ENCODE measurements around the gene GRIK2.
"Not testable (repeated sequence)": the region's sequence is repeated elsewhere in the genome, so short reads cannot be mapped to it uniquely, and the experiment has no call there.

DNA sequence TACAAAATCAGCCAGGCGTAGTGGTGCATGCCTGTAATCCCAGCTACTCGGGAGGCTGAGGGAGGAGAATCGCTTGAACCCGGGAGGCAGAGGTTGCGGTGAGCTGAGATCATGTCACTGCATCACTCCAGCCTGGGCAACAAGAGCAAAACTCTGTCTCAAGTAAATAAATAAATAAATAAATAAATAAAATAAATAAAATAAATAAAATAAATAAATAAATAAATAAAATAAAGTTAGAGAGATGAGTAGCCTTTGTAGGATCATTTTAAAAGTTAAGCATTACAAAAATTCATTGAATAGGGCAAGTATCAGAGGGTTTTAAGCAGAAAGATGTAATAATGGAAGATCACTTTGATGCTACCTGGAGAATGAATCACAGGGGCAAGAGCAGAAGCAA is 9.8 kb upstream of the GRIK2 start:
- TF ChIP-seq, protein P1, sequence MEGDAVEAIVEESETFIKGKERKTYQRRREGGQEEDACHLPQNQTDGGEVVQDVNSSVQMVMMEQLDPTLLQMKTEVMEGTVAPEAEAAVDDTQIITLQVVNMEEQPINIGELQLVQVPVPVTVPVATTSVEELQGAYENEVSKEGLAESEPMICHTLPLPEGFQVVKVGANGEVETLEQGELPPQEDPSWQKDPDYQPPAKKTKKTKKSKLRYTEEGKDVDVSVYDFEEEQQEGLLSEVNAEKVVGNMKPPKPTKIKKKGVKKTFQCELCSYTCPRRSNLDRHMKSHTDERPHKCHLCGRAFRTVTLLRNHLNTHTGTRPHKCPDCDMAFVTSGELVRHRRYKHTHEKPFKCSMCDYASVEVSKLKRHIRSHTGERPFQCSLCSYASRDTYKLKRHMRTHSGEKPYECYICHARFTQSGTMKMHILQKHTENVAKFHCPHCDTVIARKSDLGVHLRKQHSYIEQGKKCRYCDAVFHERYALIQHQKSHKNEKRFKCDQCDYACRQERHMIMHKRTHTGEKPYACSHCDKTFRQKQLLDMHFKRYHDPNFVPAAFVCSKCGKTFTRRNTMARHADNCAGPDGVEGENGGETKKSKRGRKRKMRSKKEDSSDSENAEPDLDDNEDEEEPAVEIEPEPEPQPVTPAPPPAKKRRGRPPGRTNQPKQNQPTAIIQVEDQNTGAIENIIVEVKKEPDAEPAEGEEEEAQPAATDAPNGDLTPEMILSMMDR (IDR thresholded peaks at IDR 0.05): not testable (repeated sequence)
- not testable (repeated sequence) for TF ChIP-seq POLR2A (IDR thresholded peaks at IDR 0.05)

All from heart left ventricle (tissue), 13 donors.